Parathyroid adenoma (tissue), 2 donors: Measurements from ENCODE around the gene HPF1.

Experiments
- H2AFZ ChIP-seq: fragments of 300-600 bp; sonication (generic); one replicate; pipeline ENCODE4 v1.7.0; 2017; ENCODE audit warnings: antibody characterized with exemption, mild to moderate bottlenecking
- H3K27ac ChIP-seq: fragments of 300-600 bp; sonication (generic); one replicate; pipeline ENCODE4 v1.7.0; 2017
- H3K27me3 ChIP-seq: fragments of 300-600 bp; sonication (generic); one replicate; pipeline ENCODE4 v1.7.0; 2017; ENCODE audit warnings: low read length; ENCODE audit not compliant: control insufficient read depth, insufficient read depth
- H3K36me3 ChIP-seq: fragments of 300-600 bp; sonication (generic); one replicate; pipeline ENCODE4 v1.7.0; 2017; ENCODE audit warnings: low read length; ENCODE audit not compliant: control insufficient read depth, insufficient read depth
- H3K4me1 ChIP-seq: fragments of 300-600 bp; sonication (generic); one replicate; pipeline ENCODE4 v1.7.0; 2017; ENCODE audit warnings: control low read depth
- H3K4me2 ChIP-seq: fragments of 300-600 bp; sonication (generic); one replicate; pipeline ENCODE4 v1.7.0; 2017; ENCODE audit warnings: low read length
- H3K4me3 ChIP-seq: fragments of 300-600 bp; sonication (generic); one replicate; pipeline ENCODE4 v1.7.0; 2017; ENCODE audit warnings: low read depth, low read length
- H3K79me2 ChIP-seq: fragments of 300-600 bp; sonication (generic); one replicate; pipeline ENCODE4 v1.7.0; 2017; ENCODE audit warnings: control low read depth
- H3K9ac ChIP-seq: fragments of 300-600 bp; sonication (generic); one replicate; pipeline ENCODE4 v1.7.0; 2017; ENCODE audit warnings: mild to moderate bottlenecking
- H3K9me3 ChIP-seq: fragments of 300-600 bp; sonication (generic); one replicate; pipeline ENCODE4 v1.7.0; 2017; ENCODE audit warnings: low read length; ENCODE audit not compliant: control insufficient read depth
- CTCF ChIP-seq: fragments of 300-600 bp; sonication (generic); IDR thresholded peaks from one replicate; pipeline ENCODE4 v1.7.0; 2017; ENCODE audit warnings: antibody characterized with exemption, mild to moderate bottlenecking
- donor health status: primary hyperparathyroidism.

The HPF1 gene

GRCh38 chr4:169727616-169728015 lies 30.1 kb downstream of the HPF1 start:
- no peaks in the 10 kb centered on the region for H3K27me3 ChIP-seq
- H2AFZ ChIP-seq = no peak overlapping the region
- no peaks in the 10 kb centered on the region for H3K36me3 ChIP-seq
- H3K4me3 ChIP-seq = no peak overlapping the region
- TF ChIP-seq CTCF = no peak
- H3K27ac ChIP-seq = no peak overlapping the region
- H3K4me1 ChIP-seq = no peaks in the 10 kb centered on the region
- H3K9me3 ChIP-seq = no peaks in the 10 kb centered on the region
- no peak overlapping the region for H3K4me2 ChIP-seq
- H3K9ac ChIP-seq = no peak overlapping the region
- no peaks in the 10 kb centered on the region for H3K79me2 ChIP-seq

- no peak overlapping the region for H3K4me2 ChIP-seq
Measured at GRCh38 chr4:169724260-169724659, 33.5 kb downstream of the HPF1 start.

GRCh38 chr4:169723207-169723965 lies 34.4 kb downstream of the HPF1 start:
- Histone ChIP-seq H3K36me3 (no peaks in the 10 kb centered on the region), H3K4me1 (no peaks in the 10 kb centered on the region), H3K27me3 (no peaks in the 10 kb centered on the region), H3K79me2 (no peaks in the 10 kb centered on the region), H3K4me3 (no peak overlapping the region), H3K4me2 (no peak overlapping the region), H3K27ac (no peak overlapping the region), H3K9me3 (no peaks in the 10 kb centered on the region), H2AFZ (no peak overlapping the region), H3K9ac (no peak overlapping the region)
- TF ChIP-seq CTCF = no peak

More at GRCh38 chr4:169724260-169724659, 33.5 kb downstream of the HPF1 start:
- Histone ChIP-seq H3K4me3 (no peak overlapping the region), H3K9me3 (no peaks in the 10 kb centered on the region), H2AFZ (no peak overlapping the region), H3K27ac (no peak overlapping the region), H3K4me1 (no peaks in the 10 kb centered on the region), H3K9ac (no peak overlapping the region), H3K79me2 (no peaks in the 10 kb centered on the region), H3K27me3 (no peaks in the 10 kb centered on the region), H3K36me3 (no peaks in the 10 kb centered on the region)
- no peak for TF ChIP-seq CTCF

- no peaks in the 10 kb centered on the region for H3K36me3 ChIP-seq
- no peaks in the 10 kb centered on the region for H3K27me3 ChIP-seq
- H2AFZ ChIP-seq = no peak overlapping the region
- TF ChIP-seq CTCF = no peak
- no peaks in the 10 kb centered on the region for H3K9me3 ChIP-seq
- no peak overlapping the region for H3K4me3 ChIP-seq
- no peaks in the 10 kb centered on the region for H3K4me1 ChIP-seq
- no peaks in the 10 kb centered on the region for H3K79me2 ChIP-seq
- H3K9ac ChIP-seq = no peak overlapping the region
- no peak overlapping the region for H3K27ac ChIP-seq
- H3K4me2 ChIP-seq = no peak overlapping the region
Measured at GRCh38 chr4:169720529-169720928, 37.2 kb downstream of the HPF1 start.

GRCh38 chr4:169716677-169717076 lies 41.1 kb downstream of the HPF1 start:
- Histone ChIP-seq H3K4me1 (no peaks in the 10 kb centered on the region), H3K4me2 (no peak overlapping the region), H3K27me3 (no peaks in the 10 kb centered on the region), H3K36me3 (no peaks in the 10 kb centered on the region), H3K27ac (no peak overlapping the region), H3K79me2 (no peaks in the 10 kb centered on the region), H2AFZ (no peak overlapping the region), H3K9ac (no peak overlapping the region), H3K4me3 (no peak overlapping the region), H3K9me3 (no peaks in the 10 kb centered on the region)
- no peak for TF ChIP-seq CTCF
